GM23338 (cell line): ENCODE data around the gene UPK2.

ENCODE experiments used
- CREB1 ChIP-seq: fragments of 250-450 bp; sonication (Bioruptor Pico); IDR thresholded peaks from 2 replicates; pipeline ENCODE4 v1.5.0; 2020; ENCODE audit warnings: low read depth, mild to moderate bottlenecking, moderate library complexity
- EZH2 ChIP-seq: fragments of 200-600 bp; sonication (generic); IDR thresholded peaks from one replicate; pipeline ENCODE4 v1.8.0; 2017; ENCODE audit warnings: antibody characterized with exemption, mild to moderate bottlenecking, low read depth; ENCODE audit not compliant: unreplicated experiment
- EZH2phosphoT487 ChIP-seq: fragments of 200-600 bp; sonication (generic); IDR thresholded peaks from one replicate; pipeline ENCODE4 v1.8.1; 2018; ENCODE audit warnings: antibody characterized with exemption; ENCODE audit not compliant: unreplicated experiment
- JUNB ChIP-seq: IDR thresholded peaks from one replicate; pipeline ENCODE4 v1.6.1; 2016; ENCODE audit warnings: antibody characterized with exemption; ENCODE audit not compliant: unreplicated experiment
- NANOG ChIP-seq: IDR thresholded peaks from 2 replicates; pipeline ENCODE4 v1.6.1; 2016; ENCODE audit warnings: antibody characterized with exemption, borderline replicate concordance
- POLR2AphosphoS5 ChIP-seq: IDR thresholded peaks from 2 replicates; pipeline ENCODE4 v1.6.1; 2016; ENCODE audit warnings: antibody characterized with exemption, low read depth
- STAT1 ChIP-seq: IDR thresholded peaks from one replicate; pipeline ENCODE4 v1.6.1; 2016; ENCODE audit warnings: antibody characterized with exemption; ENCODE audit not compliant: unreplicated experiment
- ZNF114 ChIP-seq: fragments of 250-450 bp; sonication (Bioruptor Pico); IDR thresholded peaks from 2 replicates; pipeline ENCODE4 v1.5.0; 2020; ENCODE audit warnings: mild to moderate bottlenecking, moderate library complexity
- ZNF331 ChIP-seq: fragments of 250-450 bp; sonication (Bioruptor Pico); IDR thresholded peaks from 2 replicates; pipeline ENCODE4 v1.5.0; 2020; ENCODE audit warnings: low read depth, mild to moderate bottlenecking, moderate library complexity
- TF ChIP-seq, protein P1 (sequence below), 2 experiments: fragments of 200-600 bp in 1 of 2; sonication (generic) in 1 of 2; conservative IDR thresholded peaks; 2 replicates each; pipeline versions ENCODE4 v1.5.1 to v1.6.1; 2016 to 2017; ENCODE audit warnings: antibody characterized with exemption in 2 of 2, low read depth in 2 of 2, mild to moderate bottlenecking in 2 of 2, moderate library complexity in 1 of 2
- TF ChIP-seq, protein P2 (sequence below): IDR thresholded peaks from one replicate; pipeline ENCODE4 v1.6.1; 2018; ENCODE audit warnings: antibody characterized with exemption; ENCODE audit not compliant: unreplicated experiment
- TF ChIP-seq, protein P3 (sequence below): IDR thresholded peaks from 2 replicates; pipeline ENCODE4 v1.6.1; 2016; ENCODE audit warnings: antibody characterized with exemption
- TF ChIP-seq, protein P4 (sequence below): fragments of 250-450 bp; sonication (Bioruptor Pico); IDR thresholded peaks from 2 replicates; pipeline ENCODE4 v1.5.0; 2020; ENCODE audit warnings: mild to moderate bottlenecking, moderate library complexity

DNA sequence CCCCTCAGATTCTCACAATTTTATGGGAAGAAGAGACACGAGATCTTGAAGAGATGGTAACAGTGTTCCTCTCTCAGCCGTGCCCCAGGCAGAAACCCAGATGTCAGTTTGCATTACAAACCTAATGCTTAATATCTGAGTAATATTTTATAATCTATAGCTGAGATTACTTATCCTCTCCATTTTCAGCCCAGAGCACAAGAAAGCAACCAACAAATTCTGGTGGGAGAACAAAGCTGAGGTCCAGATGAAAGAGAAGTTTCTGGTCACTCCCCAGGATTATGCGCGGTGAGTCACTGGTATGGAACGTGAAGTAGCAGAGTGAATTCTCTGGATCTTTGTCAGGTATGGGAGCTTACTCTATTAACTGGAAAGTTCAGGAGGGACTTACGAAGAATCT is 42.7 kb downstream of the UPK2 start:
- TF ChIP-seq EZH2 (no peak), EZH2phosphoT487 (no peak), ZNF331 (CRISPR knock-in tag) (no peak), POLR2AphosphoS5 (no peak), CREB1 (CRISPR knock-in tag) (no peak), STAT1 (no peak), NANOG (no peak), ZNF114 (no peak), JUNB (no peak)
- TF ChIP-seq, protein P1, sequence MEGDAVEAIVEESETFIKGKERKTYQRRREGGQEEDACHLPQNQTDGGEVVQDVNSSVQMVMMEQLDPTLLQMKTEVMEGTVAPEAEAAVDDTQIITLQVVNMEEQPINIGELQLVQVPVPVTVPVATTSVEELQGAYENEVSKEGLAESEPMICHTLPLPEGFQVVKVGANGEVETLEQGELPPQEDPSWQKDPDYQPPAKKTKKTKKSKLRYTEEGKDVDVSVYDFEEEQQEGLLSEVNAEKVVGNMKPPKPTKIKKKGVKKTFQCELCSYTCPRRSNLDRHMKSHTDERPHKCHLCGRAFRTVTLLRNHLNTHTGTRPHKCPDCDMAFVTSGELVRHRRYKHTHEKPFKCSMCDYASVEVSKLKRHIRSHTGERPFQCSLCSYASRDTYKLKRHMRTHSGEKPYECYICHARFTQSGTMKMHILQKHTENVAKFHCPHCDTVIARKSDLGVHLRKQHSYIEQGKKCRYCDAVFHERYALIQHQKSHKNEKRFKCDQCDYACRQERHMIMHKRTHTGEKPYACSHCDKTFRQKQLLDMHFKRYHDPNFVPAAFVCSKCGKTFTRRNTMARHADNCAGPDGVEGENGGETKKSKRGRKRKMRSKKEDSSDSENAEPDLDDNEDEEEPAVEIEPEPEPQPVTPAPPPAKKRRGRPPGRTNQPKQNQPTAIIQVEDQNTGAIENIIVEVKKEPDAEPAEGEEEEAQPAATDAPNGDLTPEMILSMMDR (conservative IDR thresholded peaks at IDR 0.05; ENCODE audit: low read depth in 2 of 2), result no peak
- TF ChIP-seq, protein P2, sequence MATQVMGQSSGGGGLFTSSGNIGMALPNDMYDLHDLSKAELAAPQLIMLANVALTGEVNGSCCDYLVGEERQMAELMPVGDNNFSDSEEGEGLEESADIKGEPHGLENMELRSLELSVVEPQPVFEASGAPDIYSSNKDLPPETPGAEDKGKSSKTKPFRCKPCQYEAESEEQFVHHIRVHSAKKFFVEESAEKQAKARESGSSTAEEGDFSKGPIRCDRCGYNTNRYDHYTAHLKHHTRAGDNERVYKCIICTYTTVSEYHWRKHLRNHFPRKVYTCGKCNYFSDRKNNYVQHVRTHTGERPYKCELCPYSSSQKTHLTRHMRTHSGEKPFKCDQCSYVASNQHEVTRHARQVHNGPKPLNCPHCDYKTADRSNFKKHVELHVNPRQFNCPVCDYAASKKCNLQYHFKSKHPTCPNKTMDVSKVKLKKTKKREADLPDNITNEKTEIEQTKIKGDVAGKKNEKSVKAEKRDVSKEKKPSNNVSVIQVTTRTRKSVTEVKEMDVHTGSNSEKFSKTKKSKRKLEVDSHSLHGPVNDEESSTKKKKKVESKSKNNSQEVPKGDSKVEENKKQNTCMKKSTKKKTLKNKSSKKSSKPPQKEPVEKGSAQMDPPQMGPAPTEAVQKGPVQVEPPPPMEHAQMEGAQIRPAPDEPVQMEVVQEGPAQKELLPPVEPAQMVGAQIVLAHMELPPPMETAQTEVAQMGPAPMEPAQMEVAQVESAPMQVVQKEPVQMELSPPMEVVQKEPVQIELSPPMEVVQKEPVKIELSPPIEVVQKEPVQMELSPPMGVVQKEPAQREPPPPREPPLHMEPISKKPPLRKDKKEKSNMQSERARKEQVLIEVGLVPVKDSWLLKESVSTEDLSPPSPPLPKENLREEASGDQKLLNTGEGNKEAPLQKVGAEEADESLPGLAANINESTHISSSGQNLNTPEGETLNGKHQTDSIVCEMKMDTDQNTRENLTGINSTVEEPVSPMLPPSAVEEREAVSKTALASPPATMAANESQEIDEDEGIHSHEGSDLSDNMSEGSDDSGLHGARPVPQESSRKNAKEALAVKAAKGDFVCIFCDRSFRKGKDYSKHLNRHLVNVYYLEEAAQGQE, result no peak
- TF ChIP-seq, protein P3, sequence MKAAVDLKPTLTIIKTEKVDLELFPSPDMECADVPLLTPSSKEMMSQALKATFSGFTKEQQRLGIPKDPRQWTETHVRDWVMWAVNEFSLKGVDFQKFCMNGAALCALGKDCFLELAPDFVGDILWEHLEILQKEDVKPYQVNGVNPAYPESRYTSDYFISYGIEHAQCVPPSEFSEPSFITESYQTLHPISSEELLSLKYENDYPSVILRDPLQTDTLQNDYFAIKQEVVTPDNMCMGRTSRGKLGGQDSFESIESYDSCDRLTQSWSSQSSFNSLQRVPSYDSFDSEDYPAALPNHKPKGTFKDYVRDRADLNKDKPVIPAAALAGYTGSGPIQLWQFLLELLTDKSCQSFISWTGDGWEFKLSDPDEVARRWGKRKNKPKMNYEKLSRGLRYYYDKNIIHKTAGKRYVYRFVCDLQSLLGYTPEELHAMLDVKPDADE, result no peak
- TF ChIP-seq, protein P4, sequence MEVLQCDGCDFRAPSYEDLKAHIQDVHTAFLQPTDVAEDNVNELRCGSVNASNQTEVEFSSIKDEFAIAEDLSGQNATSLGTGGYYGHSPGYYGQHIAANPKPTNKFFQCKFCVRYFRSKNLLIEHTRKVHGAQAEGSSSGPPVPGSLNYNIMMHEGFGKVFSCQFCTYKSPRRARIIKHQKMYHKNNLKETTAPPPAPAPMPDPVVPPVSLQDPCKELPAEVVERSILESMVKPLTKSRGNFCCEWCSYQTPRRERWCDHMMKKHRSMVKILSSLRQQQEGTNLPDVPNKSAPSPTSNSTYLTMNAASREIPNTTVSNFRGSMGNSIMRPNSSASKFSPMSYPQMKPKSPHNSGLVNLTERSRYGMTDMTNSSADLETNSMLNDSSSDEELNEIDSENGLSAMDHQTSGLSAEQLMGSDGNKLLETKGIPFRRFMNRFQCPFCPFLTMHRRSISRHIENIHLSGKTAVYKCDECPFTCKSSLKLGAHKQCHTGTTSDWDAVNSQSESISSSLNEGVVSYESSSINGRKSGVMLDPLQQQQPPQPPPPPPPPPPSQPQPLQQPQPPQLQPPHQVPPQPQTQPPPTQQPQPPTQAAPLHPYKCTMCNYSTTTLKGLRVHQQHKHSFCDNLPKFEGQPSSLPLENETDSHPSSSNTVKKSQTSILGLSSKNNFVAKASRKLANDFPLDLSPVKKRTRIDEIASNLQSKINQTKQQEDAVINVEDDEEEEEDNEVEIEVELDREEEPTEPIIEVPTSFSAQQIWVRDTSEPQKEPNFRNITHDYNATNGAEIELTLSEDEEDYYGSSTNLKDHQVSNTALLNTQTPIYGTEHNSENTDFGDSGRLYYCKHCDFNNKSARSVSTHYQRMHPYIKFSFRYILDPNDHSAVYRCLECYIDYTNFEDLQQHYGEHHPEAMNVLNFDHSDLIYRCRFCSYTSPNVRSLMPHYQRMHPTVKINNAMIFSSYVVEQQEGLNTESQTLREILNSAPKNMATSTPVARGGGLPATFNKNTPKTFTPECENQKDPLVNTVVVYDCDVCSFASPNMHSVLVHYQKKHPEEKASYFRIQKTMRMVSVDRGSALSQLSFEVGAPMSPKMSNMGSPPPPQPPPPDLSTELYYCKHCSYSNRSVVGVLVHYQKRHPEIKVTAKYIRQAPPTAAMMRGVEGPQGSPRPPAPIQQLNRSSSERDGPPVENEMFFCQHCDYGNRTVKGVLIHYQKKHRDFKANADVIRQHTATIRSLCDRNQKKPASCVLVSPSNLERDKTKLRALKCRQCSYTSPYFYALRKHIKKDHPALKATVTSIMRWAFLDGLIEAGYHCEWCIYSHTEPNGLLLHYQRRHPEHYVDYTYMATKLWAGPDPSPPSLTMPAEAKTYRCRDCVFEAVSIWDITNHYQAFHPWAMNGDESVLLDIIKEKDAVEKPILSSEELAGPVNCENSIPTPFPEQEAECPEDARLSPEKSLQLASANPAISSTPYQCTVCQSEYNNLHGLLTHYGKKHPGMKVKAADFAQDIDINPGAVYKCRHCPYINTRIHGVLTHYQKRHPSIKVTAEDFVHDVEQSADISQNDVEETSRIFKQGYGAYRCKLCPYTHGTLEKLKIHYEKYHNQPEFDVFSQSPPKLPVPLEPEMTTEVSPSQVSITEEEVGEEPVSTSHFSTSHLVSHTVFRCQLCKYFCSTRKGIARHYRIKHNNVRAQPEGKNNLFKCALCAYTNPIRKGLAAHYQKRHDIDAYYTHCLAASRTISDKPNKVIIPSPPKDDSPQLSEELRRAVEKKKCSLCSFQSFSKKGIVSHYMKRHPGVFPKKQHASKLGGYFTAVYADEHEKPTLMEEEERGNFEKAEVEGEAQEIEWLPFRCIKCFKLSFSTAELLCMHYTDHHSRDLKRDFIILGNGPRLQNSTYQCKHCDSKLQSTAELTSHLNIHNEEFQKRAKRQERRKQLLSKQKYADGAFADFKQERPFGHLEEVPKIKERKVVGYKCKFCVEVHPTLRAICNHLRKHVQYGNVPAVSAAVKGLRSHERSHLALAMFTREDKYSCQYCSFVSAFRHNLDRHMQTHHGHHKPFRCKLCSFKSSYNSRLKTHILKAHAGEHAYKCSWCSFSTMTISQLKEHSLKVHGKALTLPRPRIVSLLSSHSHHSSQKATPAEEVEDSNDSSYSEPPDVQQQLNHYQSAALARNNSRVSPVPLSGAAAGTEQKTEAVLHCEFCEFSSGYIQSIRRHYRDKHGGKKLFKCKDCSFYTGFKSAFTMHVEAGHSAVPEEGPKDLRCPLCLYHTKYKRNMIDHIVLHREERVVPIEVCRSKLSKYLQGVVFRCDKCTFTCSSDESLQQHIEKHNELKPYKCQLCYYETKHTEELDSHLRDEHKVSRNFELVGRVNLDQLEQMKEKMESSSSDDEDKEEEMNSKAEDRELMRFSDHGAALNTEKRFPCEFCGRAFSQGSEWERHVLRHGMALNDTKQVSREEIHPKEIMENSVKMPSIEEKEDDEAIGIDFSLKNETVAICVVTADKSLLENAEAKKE (CRISPR knock-in tag), result no peak
